Spleen (tissue), 11 donors: ENCODE data around the gene POU6F2. TPM values are rescaled to one million over a fixed set of nuclear protein-coding genes. Genes with fewer than 3 reads are reported as not detected.

Experiments used
- DNase-seq: peaks from one replicate; pipeline ENCODE4 v3.0.0-alpha.2; 2020
- H3K27ac ChIP-seq, 8 donors: fragments of 200-600 bp; sonication (generic) in 7 of 8; 1 replicate in 4 of 8; 2 replicates in 4 of 8; pipeline versions ENCODE4 v1.5.0 to v1.8.0; 2016 to 2021; ENCODE audit warnings: inconsistent platforms in 4 of 8, mild to moderate bottlenecking in 4 of 8, moderate library complexity in 1 of 8
- H3K27me3 ChIP-seq, 7 donors: fragments of 200-600 bp; sonication (generic) in 6 of 7; replicated peaks in 1 of 7; 1 replicate in 4 of 7; 2 replicates in 3 of 7; pipeline versions ENCODE4 v1.5.0 to v1.8.0; 2016 to 2021; ENCODE audit warnings: inconsistent platforms in 3 of 7, mild to moderate bottlenecking in 1 of 7
- H3K36me3 ChIP-seq, 6 donors: fragments of 200-600 bp; sonication (generic) in 5 of 6; 1 replicate in 4 of 6; 2 replicates in 2 of 6; pipeline versions ENCODE4 v1.5.0 to v1.8.0; 2016 to 2021; ENCODE audit warnings: inconsistent platforms in 2 of 6
- H3K4me1 ChIP-seq, 6 donors: fragments of 200-600 bp; sonication (generic) in 5 of 6; 1 replicate in 3 of 6; 2 replicates in 3 of 6; pipeline versions ENCODE4 v1.5.0 to v1.8.0; 2016 to 2021; ENCODE audit warnings: inconsistent platforms in 3 of 6
- H3K4me3 ChIP-seq, 8 donors: fragments of 200-600 bp; sonication (generic) in 7 of 8; 1 replicate in 4 of 8; 2 replicates in 4 of 8; pipeline versions ENCODE4 v1.5.0 to v1.8.0; 2016 to 2021; ENCODE audit warnings: inconsistent platforms in 4 of 8, mild to moderate bottlenecking in 4 of 8, moderate library complexity in 2 of 8
- H3K9me3 ChIP-seq, 8 donors: fragments of 200-600 bp; sonication (generic) in 7 of 8; 1 replicate in 4 of 8; 2 replicates in 4 of 8; pipeline versions ENCODE4 v1.5.0 to v1.8.0; 2016 to 2021; ENCODE audit warnings: inconsistent platforms in 4 of 8
- POLR2A ChIP-seq, 3 donors: fragments of 450-650 bp; IDR thresholded peaks; one replicate each; pipeline ENCODE4 v1.5.1; 2017; ENCODE audit warnings: antibody characterized with exemption in 3 of 3, mild to moderate bottlenecking in 1 of 3
- POLR2AphosphoS5 ChIP-seq, 3 donors: sonication (generic); formaldehyde crosslinking; IDR thresholded peaks; one replicate each; pipeline ENCODE4 v1.5.1; 2017; ENCODE audit warnings: antibody characterized with exemption in 3 of 3
- WGBS, 5 donors: extraction: QIAGEN DNeasy Blood & Tissue Kit in 3 of 5; methylation state at CpG; one replicate each; pipeline versions ENCODE4 v1.1.5 to v1.1.7; 2013 to 2018; 5-methylcytosine and 5-hydroxymethylcytosine counted together
- intact Hi-C: fragments of 100-400 bp; cut with DNase I; formaldehyde crosslinking; loops from one replicate; pipeline ENCODE4 v1.15.0; 2023; ENCODE audit warnings: low total_unique reads
- polyA plus RNA-seq, 3 donors: library from polyadenylated mRNA; stranded (reverse); fragments of 200-250 nt; gene quantifications; one replicate each; pipeline ENCODE4 v1.2.1, GENCODE V29; 2013
- total RNA-seq, 7 donors: library from RNA; depleted of rRNA in 3 of 7; stranded (reverse); fragments of >200 nt in 3 of 7; fragmentation: NEBNext Ultra II Directional in 4 of 7; extraction: Animal tissue kit (Norgen Biotek cat#: 25700) in 4 of 7; gene quantifications; one replicate each; pipeline versions ENCODE4 v1.1.0 to v1.2.1, GENCODE V29; 2016 to 2021
- TF ChIP-seq, protein P1 (sequence below), 11 experiments: fragments of 200-600 bp in 7 of 11; fragments of 450-650 bp in 4 of 11; sonication (generic) in 4 of 11; IDR thresholded peaks in 8 of 11; conservative IDR thresholded peaks in 3 of 11; 1 replicate in 7 of 11; 2 replicates in 4 of 11; pipeline versions ENCODE4 v1.4.0 to v1.8.0; 2016 to 2021; ENCODE audit warnings: antibody characterized with exemption in 11 of 11, inconsistent platforms in 4 of 11, mild to moderate bottlenecking in 1 of 11
- donor health status: healthy with polysubstance abuse.
- donor health status: DM: no; HTN: no; CAD: no; lungs with moderate emphysema.
- donor health status: DM: no; HTN: no; CAD: no.
- donor health status: Bipolar disorder and iron deficiency.
- donor health status: healthy.
- donor health status: DM: no; HTN: no; CAD: no.
- donor health status: DM: yes; HTN: yes; CAD: no.

The POU6F2 gene
- total and polyA plus RNA-seq, 10 donors = 0.04 to 0.54 (median 0.23) TPM; not detected in 7

GRCh38 chr7:39219869-39220268 is 242.2 kb downstream of the POU6F2 start:
- H3K4me3 ChIP-seq = no peak overlapping the region
- no peaks in the 10 kb centered on the region for H3K36me3 ChIP-seq
- no peaks in the 10 kb centered on the region for H3K4me1 ChIP-seq
- TF ChIP-seq POLR2A (IDR thresholded peaks at IDR 0.05) (no peak), POLR2AphosphoS5 (IDR thresholded peaks at IDR 0.05) (no peak)
- TF ChIP-seq, protein P1, sequence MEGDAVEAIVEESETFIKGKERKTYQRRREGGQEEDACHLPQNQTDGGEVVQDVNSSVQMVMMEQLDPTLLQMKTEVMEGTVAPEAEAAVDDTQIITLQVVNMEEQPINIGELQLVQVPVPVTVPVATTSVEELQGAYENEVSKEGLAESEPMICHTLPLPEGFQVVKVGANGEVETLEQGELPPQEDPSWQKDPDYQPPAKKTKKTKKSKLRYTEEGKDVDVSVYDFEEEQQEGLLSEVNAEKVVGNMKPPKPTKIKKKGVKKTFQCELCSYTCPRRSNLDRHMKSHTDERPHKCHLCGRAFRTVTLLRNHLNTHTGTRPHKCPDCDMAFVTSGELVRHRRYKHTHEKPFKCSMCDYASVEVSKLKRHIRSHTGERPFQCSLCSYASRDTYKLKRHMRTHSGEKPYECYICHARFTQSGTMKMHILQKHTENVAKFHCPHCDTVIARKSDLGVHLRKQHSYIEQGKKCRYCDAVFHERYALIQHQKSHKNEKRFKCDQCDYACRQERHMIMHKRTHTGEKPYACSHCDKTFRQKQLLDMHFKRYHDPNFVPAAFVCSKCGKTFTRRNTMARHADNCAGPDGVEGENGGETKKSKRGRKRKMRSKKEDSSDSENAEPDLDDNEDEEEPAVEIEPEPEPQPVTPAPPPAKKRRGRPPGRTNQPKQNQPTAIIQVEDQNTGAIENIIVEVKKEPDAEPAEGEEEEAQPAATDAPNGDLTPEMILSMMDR (IDR thresholded peaks at IDR 0.05 in 8 of 11, conservative IDR thresholded peaks at IDR 0.05 in 3 of 11) = no peak
- intact Hi-C loops = no loop called here
- 87 to 93% (median 90%) methylated on average over 4 of the region's 4 CpGs for WGBS, 5 donors
- H3K9me3 ChIP-seq = no peaks in the 10 kb centered on the region
- no peak for DNase-seq
- H3K27me3 ChIP-seq = peaks cover 0 to 8% (median 0%) of the 10 kb centered on the region in 7 donors
- no peak overlapping the region for H3K27ac ChIP-seq

DNA sequence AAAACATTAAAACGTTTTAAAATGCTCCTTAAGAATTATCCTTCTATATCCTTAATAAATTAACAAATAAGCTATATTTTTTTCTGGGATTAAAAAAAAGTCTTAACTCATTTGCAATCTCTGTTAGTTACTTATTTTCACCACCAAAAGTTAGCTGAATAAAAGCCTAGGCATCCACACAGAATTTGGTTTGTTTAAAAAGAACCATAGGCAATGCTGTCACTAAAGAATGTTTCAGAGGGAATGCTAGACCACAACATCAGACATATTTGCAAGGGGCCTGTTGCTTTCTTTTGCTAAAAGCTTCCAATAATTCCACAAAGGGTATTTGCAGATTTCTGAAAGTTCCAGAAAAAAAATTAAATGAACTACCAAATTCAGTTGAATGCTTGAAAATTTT is 244.2 kb downstream of the POU6F2 start:
- TF ChIP-seq, protein P1 (IDR thresholded peaks at IDR 0.05 in 8 of 11, conservative IDR thresholded peaks at IDR 0.05 in 3 of 11) = no peak
- TF ChIP-seq POLR2AphosphoS5 (IDR thresholded peaks at IDR 0.05) = no peak
- no peak for TF ChIP-seq POLR2A (IDR thresholded peaks at IDR 0.05)
- H3K36me3 ChIP-seq = no peaks in the 10 kb centered on the region
- no peak overlapping the region for H3K27ac ChIP-seq
- H3K4me1 ChIP-seq = no peaks in the 10 kb centered on the region
- 50 to 78% (median 59%) methylated on average over 1 of the region's 1 CpG for WGBS, 5 donors
- DNase-seq = no peak
- peaks cover 0 to 8% (median 0%) of the 10 kb centered on the region in 7 donors for H3K27me3 ChIP-seq
- no peaks in the 10 kb centered on the region for H3K9me3 ChIP-seq
- intact Hi-C loops = no loop called here
- H3K4me3 ChIP-seq = no peak overlapping the region

GRCh38 chr7:39228946-39229345 is 251.2 kb downstream of the POU6F2 start:
- Histone ChIP-seq H3K9me3 (no peaks in the 10 kb centered on the region), H3K27me3 (no peaks in the 10 kb centered on the region), H3K27ac (no peak overlapping the region), H3K4me1 (no peaks in the 10 kb centered on the region), H3K36me3 (no peaks in the 10 kb centered on the region), H3K4me3 (no peak overlapping the region)
- 43 to 62% (median 50%) methylated on average over 3 of the region's 3 CpGs for WGBS, 5 donors
- DNase-seq = no peak
- TF ChIP-seq POLR2A (IDR thresholded peaks at IDR 0.05) (no peak), POLR2AphosphoS5 (IDR thresholded peaks at IDR 0.05) (no peak)
- TF ChIP-seq, protein P1 (IDR thresholded peaks at IDR 0.05 in 8 of 11, conservative IDR thresholded peaks at IDR 0.05 in 3 of 11) = no peak
- intact Hi-C loops = no loop called here

DNA sequence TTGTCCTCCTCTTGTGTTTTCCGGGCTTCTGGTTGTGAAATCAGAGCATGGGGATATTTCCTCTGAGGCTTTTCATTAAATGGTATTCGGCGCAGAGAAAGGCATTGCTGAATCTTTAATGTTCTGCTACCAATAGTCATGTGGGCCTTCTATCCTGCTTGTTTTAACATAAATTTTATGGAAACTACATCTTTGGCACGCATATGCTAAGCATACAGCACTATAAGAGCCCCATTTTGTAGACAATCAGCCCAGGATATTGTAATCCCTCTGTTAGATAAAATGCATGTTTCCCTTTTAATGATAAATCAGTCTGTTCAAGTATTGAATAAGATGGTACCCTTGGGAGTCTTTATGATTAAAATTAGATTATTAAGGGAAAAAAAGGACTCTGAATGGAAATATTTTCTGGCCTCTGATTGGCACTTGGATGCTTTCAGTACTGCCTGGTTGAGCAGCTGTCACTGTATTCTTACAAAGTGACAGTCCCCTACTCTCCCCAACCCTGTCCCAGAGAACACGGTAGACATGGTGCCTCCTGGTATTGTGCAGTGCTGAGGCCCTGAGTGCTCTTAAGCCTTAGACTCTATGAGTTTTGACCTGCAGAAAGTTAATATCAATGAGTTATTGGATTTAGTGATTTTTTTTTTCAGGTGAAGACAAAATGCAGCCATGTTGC is 256.3 kb downstream of the POU6F2 start:
- Histone ChIP-seq H3K27ac (no peak overlapping the region), H3K4me3 (no peak overlapping the region), H3K4me1 (no peaks in the 10 kb centered on the region), H3K27me3 (no peaks in the 10 kb centered on the region), H3K9me3 (no peaks in the 10 kb centered on the region), H3K36me3 (no peaks in the 10 kb centered on the region)
- 84 to 94% (median 93%) methylated on average over 5 of the region's 5 CpGs for WGBS, 5 donors
- DNase-seq = no peak
- intact Hi-C loops = no loop called here
- TF ChIP-seq POLR2A (IDR thresholded peaks at IDR 0.05) = no peak
- TF ChIP-seq, protein P1 (IDR thresholded peaks at IDR 0.05 in 8 of 11, conservative IDR thresholded peaks at IDR 0.05 in 3 of 11) = no peak
- TF ChIP-seq POLR2AphosphoS5 (IDR thresholded peaks at IDR 0.05) = no peak
